Smooth muscle cell (in vitro differentiated cells): ENCODE results near the gene CDH4. TPM values are rescaled to one million over a fixed set of nuclear protein-coding genes. Genes with fewer than 3 reads are reported as not detected.

ENCODE experiments used
- DNase-seq: peaks from one replicate; lab custom pipeline; 2025; ENCODE audit not compliant: unreplicated experiment; lab: John Stamatoyannopoulos, UW
- H2AFZ ChIP-seq: fragments of 200-600 bp; sonication (generic); 2 replicates; pipeline ENCODE4 v1.6.0; 2016; ENCODE audit warnings: antibody characterized with exemption, low read depth, mild to moderate bottlenecking
- H3F3A ChIP-seq: fragments of 200-600 bp; sonication (generic); 2 replicates; pipeline ENCODE4 v1.6.0; 2017; ENCODE audit warnings: antibody characterized with exemption, low read depth
- H3K27ac ChIP-seq: fragments of 200-600 bp; sonication (generic); 2 replicates; pipeline ENCODE4 v1.5.1; 2016; ENCODE audit warnings: low read depth, mild to moderate bottlenecking
- H3K27me3 ChIP-seq: fragments of 200-600 bp; sonication (generic); 2 replicates; pipeline ENCODE4 v1.6.1; 2016; ENCODE audit warnings: low read depth, mild to moderate bottlenecking
- H3K36me3 ChIP-seq: fragments of 200-600 bp; sonication (generic); 2 replicates; pipeline ENCODE4 v1.5.1; 2016; ENCODE audit warnings: low read depth
- H3K4me1 ChIP-seq: fragments of 200-600 bp; sonication (generic); 2 replicates; pipeline ENCODE4 v1.5.1; 2016; ENCODE audit warnings: low read depth
- H3K4me2 ChIP-seq: fragments of 200-600 bp; sonication (generic); 2 replicates; pipeline ENCODE4 v1.6.0; 2016; ENCODE audit warnings: mild to moderate bottlenecking
- H3K4me3 ChIP-seq: fragments of 200-600 bp; sonication (generic); 2 replicates; pipeline ENCODE4 v1.5.1; 2016; ENCODE audit warnings: mild to moderate bottlenecking
- H3K79me2 ChIP-seq: fragments of 200-600 bp; sonication (generic); 2 replicates; pipeline ENCODE4 v1.6.0; 2016; ENCODE audit warnings: low read depth, mild to moderate bottlenecking
- H3K9ac ChIP-seq: fragments of 200-600 bp; sonication (generic); 2 replicates; pipeline ENCODE4 v1.6.0; 2016; ENCODE audit warnings: low read depth
- H3K9me3 ChIP-seq: fragments of 200-600 bp; sonication (generic); replicated peaks from 2 replicates; pipeline ENCODE4 v1.5.1; 2016; ENCODE audit warnings: low read depth
- H4K20me1 ChIP-seq: fragments of 200-600 bp; sonication (generic); 2 replicates; pipeline ENCODE4 v1.6.0; 2016; ENCODE audit warnings: low read depth
- CTCF ChIP-seq: fragments of 200-600 bp; sonication (generic); IDR thresholded peaks from 2 replicates; pipeline ENCODE4 v1.5.1; 2017; ENCODE audit warnings: borderline replicate concordance, mild to moderate bottlenecking, antibody characterized with exemption; ENCODE audit not compliant: insufficient read depth, poor library complexity, severe bottlenecking
- WGBS: methylation state at CpG from one replicate; pipeline ENCODE4 v1.1.7; 2016; ENCODE audit warnings: low lambda C conversion rate; 5-methylcytosine and 5-hydroxymethylcytosine counted together
- polyA plus RNA-seq: library from polyadenylated mRNA; unstranded; fragments of >200 nt; fragmentation: Nextera tagmentation; extraction: Ambion mirVana; gene quantifications from 2 replicates; pipeline ENCODE4 v1.2.1, GENCODE V29; 2016
- total RNA-seq: library from RNA; depleted of rRNA; stranded (reverse); fragments of >200 nt; gene quantifications from 2 replicates; pipeline ENCODE4 v1.2.3, GENCODE V29; 2014

The CDH4 gene
- total and polyA plus RNA-seq, 2 experiments from 2014 or later: 0.03 to 0.04 TPM

- DNase-seq: no peak
- Histone ChIP-seq H3K9ac (no peak overlapping the region), H3K27ac (no peak overlapping the region), H3K27me3 (no peaks in the 10 kb centered on the region), H3K4me1 (no peaks in the 10 kb centered on the region), H3K4me2 (no peak overlapping the region), H3K9me3 (no peaks in the 10 kb centered on the region), H3K79me2 (no peaks in the 10 kb centered on the region), H3K4me3 (no peak overlapping the region), H2AFZ (no peak overlapping the region), H4K20me1 (no peaks in the 10 kb centered on the region), H3K36me3 (no peaks in the 10 kb centered on the region), H3F3A (no peaks in the 10 kb centered on the region)
- TF ChIP-seq CTCF: no peak
- WGBS: 92% methylated on average over 20 of the region's 20 CpGs
Measured at GRCh38 chr20:61762886-61763739, 511.1 kb downstream of the CDH4 start.

GRCh38 chr20:61763740-61764400 is 511.8 kb downstream of the CDH4 start:
- Histone ChIP-seq H3K9ac (no peak overlapping the region), H3K79me2 (no peaks in the 10 kb centered on the region), H3K4me1 (no peaks in the 10 kb centered on the region), H3K27ac (no peak overlapping the region), H3K4me2 (no peak overlapping the region), H3K36me3 (no peaks in the 10 kb centered on the region), H3K27me3 (no peaks in the 10 kb centered on the region), H2AFZ (no peak overlapping the region), H3F3A (no peaks in the 10 kb centered on the region), H3K9me3 (no peaks in the 10 kb centered on the region), H3K4me3 (no peak overlapping the region), H4K20me1 (no peaks in the 10 kb centered on the region)
- 91% methylated on average over 18 of the region's 18 CpGs for WGBS
- DNase-seq: no peak
- no peak for TF ChIP-seq CTCF

- Histone ChIP-seq H3K9me3 (no peaks in the 10 kb centered on the region), H3K4me3 (no peak overlapping the region), H3K79me2 (no peaks in the 10 kb centered on the region), H3K4me2 (no peak overlapping the region), H3K9ac (no peak overlapping the region), H3K4me1 (no peaks in the 10 kb centered on the region), H3K36me3 (no peaks in the 10 kb centered on the region), H3K27me3 (peaks cover 2% of the 10 kb centered on the region), H3K27ac (no peak overlapping the region), H2AFZ (no peak overlapping the region), H3F3A (no peaks in the 10 kb centered on the region), H4K20me1 (no peaks in the 10 kb centered on the region)
- 83% methylated on average over 17 of the region's 17 CpGs for WGBS
- no peak for DNase-seq
- no peak for TF ChIP-seq CTCF
Measured at GRCh38 chr20:61764471-61765025, 512.5 kb downstream of the CDH4 start.
